WI38 (cell line): ENCODE measurements around the gene STUB1.

Source experiments
- H3K4me3 ChIP-seq: 2 replicates; pipeline ENCODE4 v1.5.1; 2011; ENCODE audit warnings: low read depth, mild to moderate bottlenecking, control low read depth, low read length
- CTCF ChIP-seq: IDR thresholded peaks from 2 replicates; pipeline ENCODE4 v1.5.1; 2012; ENCODE audit warnings: low read depth, mild to moderate bottlenecking, control low read depth, low read length

Gene STUB1

GRCh38 chr16:726438-727290 lies 46.5 kb downstream of the STUB1 start, which contains the start of the genes CCDC78 and HAGHL:
TSS of gene CCDC78 (minus strand) at chr16:726443. CDS start at chr16:726367, 76 bp downstream.
TSS of gene HAGHL (plus strand) at chr16:727106. CDS start at chr16:727510, 404 bp downstream.
- no peak for TF ChIP-seq CTCF
- H3K4me3 ChIP-seq = peak within 1 kb of the TSS; percentile 67

GRCh38 chr16:727291-727977 lies 47.2 kb downstream of the STUB1 start:
- peak overlapping the region; percentile 67 for H3K4me3 ChIP-seq
- TF ChIP-seq CTCF = no peak

GRCh38 chr16:728131-728889 lies 48.1 kb downstream of the STUB1 start:
- no peak for TF ChIP-seq CTCF

GRCh38 chr16:728890-729744 lies 48.9 kb downstream of the STUB1 start:
- H3K4me3 ChIP-seq = no peak overlapping the region; the same call in 1 of the 2 replicates

More at GRCh38 chr16:728131-728889, 48.1 kb downstream of the STUB1 start:
- peak overlapping the region; percentile 67 for H3K4me3 ChIP-seq

GRCh38 chr16:729768-730665 lies 49.8 kb downstream of the STUB1 start:
- no peak for TF ChIP-seq CTCF
- H3K4me3 ChIP-seq = no peak overlapping the region

More at GRCh38 chr16:728890-729744, 48.9 kb downstream of the STUB1 start:
- TF ChIP-seq CTCF = no peak
